DMS53 (cell line): ENCODE measurements around the gene TMEM222.

Experiments used
- DNase-seq: peaks from one replicate; lab custom pipeline; 2025; lab: John Stamatoyannopoulos, UW

TMEM222 gene

DNA sequence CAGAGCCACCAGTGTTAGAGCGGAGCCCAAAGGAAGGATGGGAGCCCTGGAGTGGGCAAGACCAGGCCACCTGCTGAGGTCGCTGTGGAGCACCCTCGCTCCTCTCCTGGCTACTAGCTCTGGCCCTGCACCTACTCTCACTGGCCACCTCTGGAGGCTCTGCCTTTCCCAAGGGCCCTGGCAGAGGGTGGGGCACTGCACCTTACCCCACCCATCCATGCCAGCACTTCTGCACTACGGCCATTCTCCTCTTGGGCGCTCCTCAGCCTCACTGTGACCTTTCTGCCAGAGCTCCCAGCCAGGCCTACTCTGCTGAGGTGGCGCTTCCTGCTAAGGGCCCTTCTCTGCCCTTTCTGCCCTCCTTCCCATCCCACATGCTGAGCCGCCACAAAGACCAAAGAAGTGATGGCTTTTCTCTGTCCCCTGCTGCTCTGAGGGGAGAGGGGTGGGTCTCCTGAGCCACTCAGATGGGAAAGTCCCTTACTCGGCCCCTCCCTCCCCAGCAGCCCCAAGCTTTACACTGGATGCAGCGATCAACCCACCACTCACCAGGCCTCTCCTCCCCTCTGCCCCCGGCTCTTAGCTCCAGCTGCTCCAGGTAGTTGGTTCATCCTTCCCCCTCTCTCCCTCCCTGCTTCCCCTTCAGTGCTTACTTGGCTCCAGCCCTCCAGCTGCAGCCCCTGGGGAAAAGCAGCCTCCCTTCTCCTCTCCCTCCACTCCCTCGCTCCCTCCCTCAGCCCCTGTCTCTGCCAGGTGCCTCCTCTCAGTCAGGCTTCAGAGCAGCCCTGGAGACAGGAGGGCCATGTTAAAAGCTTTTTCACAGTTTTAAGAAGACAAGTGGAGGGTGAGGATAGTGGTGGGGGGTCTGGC, 14.8 kb upstream of the TMEM222 start:
- DNase-seq, result peak; percentile 35

DNA sequence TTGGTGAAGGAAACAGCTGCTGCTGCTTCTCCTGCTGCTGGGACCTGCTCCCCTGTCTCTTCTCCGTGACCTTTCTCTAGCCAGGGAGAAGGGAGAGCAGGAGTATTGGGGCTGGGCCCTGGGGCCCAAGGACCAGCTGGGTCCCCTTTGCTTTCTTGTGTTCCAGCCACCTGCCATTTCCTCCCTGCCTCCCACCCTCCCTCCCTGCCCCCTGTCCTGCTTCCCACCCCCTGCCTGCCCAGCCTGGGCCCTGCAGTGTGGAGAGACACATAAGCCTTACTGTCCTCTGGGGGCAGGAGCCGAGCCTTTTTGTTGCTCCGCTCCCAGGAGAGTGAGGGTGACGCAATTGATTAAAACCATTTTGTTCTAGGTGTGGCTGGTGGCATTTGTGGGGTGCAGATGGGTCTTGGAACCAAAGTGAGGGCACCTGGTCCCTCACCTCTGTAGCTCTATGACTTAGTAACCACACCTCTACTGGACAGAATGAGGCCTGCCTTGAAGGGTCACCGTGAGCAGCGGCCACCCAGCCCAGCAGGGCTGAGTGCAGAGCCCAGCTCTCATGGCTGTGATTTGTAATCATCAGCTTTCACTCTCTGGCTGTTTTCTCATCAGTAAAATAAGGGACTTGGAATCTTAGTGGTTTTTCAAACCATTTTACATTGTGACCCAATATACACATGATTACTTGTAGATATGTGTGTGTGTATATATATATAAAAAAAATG, 13.9 kb upstream of the TMEM222 start:
- DNase-seq, result no peak

DNA sequence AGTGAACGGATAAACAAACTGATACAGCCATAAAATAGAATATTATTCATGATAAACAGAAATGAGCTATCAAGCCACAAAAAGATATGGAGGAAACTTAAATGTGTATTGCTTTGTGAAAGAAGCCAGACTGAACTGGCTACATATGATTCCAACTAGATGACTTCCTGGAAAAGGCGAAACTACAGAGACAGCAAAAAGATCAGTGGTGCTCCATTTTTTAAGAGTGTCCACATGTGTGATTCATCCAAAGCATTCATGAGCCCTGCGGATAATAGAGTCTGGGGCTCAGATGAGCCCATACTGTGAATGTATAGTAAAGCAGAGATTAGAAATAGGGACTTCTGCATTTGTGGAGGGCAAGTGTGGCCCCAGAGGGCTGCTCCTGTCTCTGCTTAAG, 7.8 kb upstream of the TMEM222 start:
- DNase-seq, result no peak

GRCh38 chr1:27314737-27315136, 7.2 kb upstream of the TMEM222 start:
- no peak for DNase-seq

- peak; percentile 33 for DNase-seq
These were observed 5.1 kb upstream of the TMEM222 start for GRCh38 chr1:27316860-27317259.

DNA sequence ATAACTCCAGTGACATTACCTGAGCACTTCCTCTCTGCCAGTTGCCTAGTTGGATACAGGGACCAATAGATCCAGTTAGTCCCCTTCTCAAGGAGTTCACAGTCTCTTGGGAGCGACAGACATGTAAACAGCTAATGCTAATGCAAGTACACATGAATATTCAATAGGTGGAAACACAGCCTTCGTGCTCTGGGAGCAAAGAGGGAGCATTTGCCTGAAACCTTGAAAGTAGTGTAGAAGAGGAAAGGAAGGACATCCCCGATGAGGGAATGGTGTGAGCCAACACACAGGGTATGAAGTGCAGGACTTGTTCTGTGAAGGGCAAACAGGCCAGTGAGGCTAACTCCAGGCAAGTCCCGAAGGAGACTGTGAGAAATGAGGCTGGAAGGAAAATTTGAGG, 3.8 kb upstream of the TMEM222 start:
- DNase-seq, result no peak

DNA sequence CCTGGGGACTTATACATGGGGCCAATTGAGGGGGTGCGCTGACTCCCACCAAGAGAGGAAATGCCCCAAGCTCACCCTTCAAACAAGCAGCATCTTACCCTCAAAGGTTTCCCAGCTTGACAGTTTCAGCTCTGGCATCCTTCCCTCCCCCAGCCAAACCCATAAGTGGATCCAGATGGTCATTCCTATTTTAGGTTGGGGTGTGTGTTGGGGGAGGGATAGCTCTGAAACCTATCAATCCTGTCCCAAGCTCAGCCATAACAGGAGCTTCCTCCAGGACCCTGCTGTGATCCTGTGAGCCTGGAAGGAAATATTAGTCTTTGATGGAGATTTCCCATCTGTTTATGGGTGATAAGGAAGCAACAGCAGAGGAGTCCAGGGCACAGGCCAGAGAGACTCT, 3.4 kb upstream of the TMEM222 start:
- DNase-seq, result no peak

- DNase-seq, result peak; percentile 35
These were observed 742 bp downstream of the TMEM222 start for GRCh38 chr1:27322569-27323240.

- no peak for DNase-seq
These were observed 3.3 kb downstream of the TMEM222 start for GRCh38 chr1:27325286-27325685.

GRCh38 chr1:27327964-27328363, 6.0 kb downstream of the TMEM222 start:
- DNase-seq, result no peak

- no peak for DNase-seq
These were observed 8.8 kb downstream of the TMEM222 start for GRCh38 chr1:27330786-27331185.

DNA sequence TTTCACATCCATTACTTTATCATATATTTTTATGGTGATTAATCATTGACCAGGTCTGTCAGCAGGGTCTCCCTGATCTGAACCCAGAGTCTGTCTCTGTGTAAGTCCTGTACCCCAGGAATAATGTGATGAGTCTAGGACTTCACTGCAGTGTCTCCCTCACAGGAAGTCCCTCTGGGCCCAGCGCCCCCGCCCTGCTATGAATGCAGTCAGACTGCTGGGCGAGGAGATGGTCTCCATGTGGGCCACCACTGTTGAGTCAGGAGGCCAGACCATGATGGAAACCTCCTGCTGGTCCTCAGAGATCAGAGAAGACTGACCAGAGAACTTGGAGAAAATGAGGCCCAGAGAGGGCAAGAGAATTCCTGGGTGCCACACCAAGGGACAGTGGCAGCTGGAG, 9.5 kb downstream of the TMEM222 start:
- no peak for DNase-seq

GRCh38 chr1:27331922-27332321, 10.0 kb downstream of the TMEM222 start:
- no peak for DNase-seq

- DNase-seq, result peak; percentile 65
These were observed 10.7 kb downstream of the TMEM222 start for GRCh38 chr1:27332536-27333281.

DNA sequence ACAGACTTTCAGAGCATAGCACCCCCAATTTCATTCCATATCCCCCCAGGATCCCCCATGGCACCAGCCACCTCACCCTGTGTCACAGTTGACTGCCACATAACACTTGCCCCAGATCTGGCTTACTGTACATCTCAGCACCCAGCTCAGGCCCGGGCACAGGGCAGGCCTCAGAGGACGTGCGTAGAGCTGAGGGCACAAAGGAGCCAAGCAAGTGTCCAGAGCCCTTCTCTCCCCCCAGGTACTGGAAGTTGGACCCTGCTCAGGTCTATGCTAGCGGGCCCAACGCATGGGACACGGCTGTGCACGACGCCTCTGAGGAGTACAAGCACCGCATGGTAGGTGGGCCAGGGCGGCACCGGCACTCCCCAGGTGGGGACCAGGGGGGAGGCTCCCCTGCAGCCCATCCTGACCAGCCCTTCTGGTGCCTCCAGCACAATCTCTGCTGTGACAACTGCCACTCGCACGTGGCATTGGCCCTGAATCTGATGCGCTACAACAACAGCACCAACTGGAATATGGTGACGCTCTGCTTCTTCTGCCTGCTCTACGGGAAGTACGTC, 11.8 kb downstream of the TMEM222 start:
- no peak for DNase-seq

DNA sequence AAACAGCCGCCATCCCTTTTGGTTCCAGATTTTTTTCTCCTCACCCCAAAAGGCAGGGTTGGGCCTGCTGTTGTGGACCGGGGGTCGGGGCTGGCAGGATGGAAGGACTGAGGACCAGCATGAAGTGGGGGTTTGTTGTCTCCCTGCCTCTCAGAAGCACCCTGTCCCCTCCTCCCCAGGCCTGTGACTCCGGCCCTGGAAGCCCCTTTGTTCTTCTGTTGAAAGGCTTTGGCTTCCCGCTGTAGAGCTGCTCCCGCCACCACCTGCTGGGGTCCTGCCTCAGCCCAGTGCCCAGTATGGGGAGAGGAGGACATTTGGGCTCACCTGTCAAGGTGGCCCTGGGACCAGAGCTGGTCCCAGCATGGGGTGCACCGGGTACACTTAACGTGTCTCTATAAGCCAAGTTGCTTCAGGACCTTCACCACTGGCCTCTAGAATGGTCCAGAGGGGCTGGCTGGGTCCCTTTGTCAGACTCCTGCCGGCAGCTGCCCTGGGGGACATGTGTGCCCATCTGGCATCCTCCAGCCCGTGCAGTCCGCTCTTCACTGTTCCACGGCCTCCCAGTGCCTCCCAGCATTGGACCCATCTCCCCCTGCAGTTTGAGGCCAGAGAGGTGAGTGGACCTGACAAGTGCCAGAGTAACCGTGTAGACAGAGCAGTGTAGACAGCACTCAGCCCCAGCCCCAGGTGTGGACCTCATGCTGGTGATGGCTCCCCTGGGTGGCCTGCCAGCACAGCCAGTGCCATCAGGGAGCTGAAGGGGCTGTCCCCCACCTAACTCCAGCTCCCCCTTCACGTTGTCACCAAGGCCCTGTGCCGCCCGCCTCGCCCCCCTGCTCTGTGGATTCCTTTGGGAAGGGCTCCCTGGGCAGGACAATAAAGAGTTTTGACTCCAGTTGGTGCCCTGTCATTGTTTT, 13.8 kb downstream of the TMEM222 start:
- DNase-seq, result no peak

DNA sequence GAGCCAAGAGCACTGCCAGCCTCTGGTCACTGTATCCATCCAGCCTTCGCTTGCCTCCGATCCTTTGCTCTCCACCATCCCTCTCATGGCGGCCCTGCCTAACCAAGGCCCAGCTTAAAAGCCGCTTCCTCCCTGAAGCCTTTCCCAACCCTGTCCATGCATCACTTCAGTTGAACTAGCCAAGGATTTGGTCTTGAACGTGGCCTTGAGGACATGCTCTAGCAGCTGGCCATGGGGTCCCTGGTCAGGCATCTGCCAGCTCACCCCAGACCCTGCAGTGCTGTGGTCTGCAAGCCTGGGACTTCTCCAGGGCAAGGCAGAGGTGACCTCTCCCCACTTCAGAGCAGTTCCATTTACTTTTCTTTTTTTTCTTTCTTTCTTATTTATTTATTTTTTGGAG, 14.8 kb downstream of the TMEM222 start:
- DNase-seq, result no peak

DNA sequence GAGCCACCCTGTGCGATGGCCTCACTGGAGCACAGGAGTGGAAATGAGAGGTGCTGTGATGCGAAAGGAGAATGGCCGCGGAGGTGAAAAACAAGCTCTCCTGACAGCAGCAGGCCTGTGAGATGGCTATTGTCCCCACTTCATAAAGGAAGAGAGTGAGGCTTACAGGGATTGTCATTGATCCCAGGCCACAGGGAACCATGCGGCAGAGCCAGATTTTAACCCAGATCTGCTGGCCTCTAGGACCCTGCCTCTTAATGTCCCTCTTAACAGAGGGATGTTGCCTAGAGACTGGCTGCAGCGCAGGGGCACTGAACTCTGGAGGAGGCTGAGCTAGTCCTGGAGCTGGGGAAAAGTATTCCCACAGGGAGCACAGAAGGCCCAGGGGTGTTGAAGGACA, 16.8 kb downstream of the TMEM222 start:
- no peak for DNase-seq

GRCh38 chr1:27339213-27339612, 17.2 kb downstream of the TMEM222 start:
- DNase-seq, result no peak

DNA sequence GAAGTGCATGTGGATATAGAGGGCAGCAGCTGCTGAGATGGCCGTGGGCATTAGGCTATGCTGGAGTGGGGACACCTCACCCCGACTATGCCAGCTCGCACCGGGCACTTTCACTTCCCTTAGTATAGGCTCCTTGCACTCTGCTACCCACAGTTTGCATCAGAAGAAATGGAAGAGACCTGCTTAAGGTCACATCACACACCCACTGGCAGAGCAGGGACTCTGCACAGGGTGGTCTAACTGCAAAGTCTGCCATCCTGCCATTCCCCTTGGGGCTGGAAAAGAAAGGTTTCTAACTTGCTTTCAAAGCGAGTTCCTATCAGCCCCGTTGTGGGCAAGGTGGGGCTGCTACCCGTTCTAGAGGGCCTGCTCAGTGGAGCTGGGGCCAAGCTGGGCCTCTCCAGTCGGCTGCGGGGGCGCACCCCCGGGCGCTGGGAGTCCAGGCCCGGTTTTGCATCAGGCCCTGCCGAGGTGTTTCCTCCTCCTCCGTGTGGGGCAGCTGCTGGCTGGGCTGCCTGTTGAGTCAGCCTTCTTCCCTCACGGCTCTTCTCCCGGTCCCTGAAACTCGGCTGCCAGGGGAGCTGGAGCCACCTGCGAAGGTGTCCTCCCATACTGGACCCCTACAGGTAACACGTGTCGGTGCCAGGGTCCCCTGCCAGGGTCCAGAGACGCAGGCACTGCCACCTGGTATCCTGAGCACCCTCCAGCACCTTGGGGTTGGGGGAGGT, 19.7 kb downstream of the TMEM222 start, which contains the start of gene SYTL1:
Gene SYTL1 (plus strand): TSS at position 498 of the 728 bp plus-strand sequence. CDS start 3,313 bp downstream, outside the sequence.
- peak; percentile 93 for DNase-seq
